Muscle of arm (tissue), 12 donors: ENCODE results near the gene NCBP1. TPM values are rescaled to one million over a fixed set of nuclear protein-coding genes. Genes with fewer than 3 reads are reported as not detected.
"Not testable (repeated sequence)": the region's sequence is repeated elsewhere in the genome, so short reads cannot be mapped to it uniquely, and the experiment has no call there.

Experiments used
- DNase-seq: peaks from one replicate; pipeline ENCODE4 v3.0.0-alpha.2; 2013
- polyA plus RNA-seq, 12 donors: library from polyadenylated mRNA; unstranded; fragments of 120-200 nt; gene quantifications; one replicate each; pipeline ENCODE4 v1.2.1, GENCODE V29; 2013; ENCODE audit not compliant: insufficient read length in 12 of 12

NCBP1 gene
- polyA plus RNA-seq, 12 donors: 29.0 to 49.3 (median 41.6) TPM; not detected in 1

DNA sequence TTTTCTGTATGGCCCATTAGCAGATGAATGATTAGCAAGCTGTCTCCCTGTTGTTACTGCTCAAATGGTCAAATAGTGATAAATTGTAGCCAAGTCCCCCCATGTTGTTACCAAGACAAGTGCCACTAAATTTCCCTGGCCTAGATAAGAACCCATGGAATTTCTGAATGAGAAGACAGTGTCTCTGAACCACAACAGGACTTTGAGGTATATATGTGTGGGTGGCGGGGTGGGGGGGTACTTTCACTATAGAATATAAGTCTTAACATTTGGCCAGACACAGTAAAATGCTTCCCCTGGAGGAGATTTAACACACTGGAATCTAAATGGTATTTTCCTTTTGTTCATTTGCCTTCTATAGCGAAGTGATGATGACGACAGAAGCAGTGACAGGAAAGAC, 34.9 kb downstream of the NCBP1 start:
- no peak for DNase-seq

DNA sequence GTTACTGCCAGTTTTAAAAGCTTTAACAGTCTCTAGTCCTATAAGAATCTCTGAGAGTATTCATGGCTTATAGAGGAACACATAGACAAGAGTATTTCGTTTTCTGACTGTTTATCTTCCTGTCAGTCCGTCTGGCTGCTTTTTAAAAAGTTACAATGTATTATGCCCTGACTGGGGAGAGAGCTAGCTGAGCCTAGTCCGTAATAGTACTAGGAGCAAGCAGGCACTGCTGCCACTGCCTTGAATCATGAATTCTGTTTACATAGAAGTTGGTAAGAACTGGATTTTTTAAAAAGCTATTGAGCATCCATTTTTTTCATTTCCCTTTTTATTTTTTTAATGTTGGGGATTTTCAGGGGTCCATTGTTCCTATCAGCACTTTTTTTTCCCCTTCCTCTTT, 37.0 kb downstream of the NCBP1 start:
- DNase-seq: no peak

DNA sequence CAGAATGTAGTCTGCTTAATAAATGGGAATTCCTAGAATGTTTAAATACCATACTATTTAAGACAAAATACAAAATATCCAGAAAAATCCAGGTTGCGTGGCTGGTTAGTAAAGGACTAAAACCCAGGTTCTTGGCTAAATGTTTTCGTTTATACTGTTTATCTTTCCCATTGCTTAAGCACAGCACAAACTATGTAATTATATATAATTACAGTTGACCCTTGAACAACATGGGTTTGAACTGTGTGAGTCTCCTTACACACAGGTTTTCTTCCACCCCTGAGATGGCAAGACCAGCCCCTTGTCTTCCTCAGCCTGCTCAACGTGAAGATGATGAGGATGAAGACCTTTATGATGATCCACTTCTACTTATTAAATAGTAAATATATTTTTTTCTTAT, 38.8 kb downstream of the NCBP1 start:
- DNase-seq: no peak

GRCh38 chr9:97673922-97674321, 40.3 kb downstream of the NCBP1 start:
- DNase-seq: no peak

GRCh38 chr9:97675655-97676054, 42.0 kb downstream of the NCBP1 start:
- DNase-seq: no peak

DNA sequence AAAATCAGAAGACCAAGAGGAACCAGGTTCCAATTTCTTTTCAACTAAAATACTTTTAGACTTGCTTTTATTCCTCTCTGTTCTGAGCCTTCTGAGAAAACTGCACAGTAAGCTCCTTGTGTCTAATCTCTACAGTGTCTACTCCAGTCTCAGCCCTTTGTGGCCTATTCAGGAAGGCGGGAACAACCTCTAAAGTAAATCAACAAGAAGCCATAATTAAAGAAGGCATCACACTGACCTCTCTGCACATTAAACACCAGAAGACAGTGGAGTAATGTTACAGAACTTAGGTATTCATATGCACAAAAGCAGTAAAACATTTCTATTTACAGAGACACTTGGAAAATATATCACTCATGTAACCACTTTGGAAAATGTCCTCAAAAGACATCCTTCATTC, 48.6 kb downstream of the NCBP1 start:
- no peak for DNase-seq

- no peak for DNase-seq
These were observed 55.0 kb downstream of the NCBP1 start for GRCh38 chr9:97688654-97689053.

DNA sequence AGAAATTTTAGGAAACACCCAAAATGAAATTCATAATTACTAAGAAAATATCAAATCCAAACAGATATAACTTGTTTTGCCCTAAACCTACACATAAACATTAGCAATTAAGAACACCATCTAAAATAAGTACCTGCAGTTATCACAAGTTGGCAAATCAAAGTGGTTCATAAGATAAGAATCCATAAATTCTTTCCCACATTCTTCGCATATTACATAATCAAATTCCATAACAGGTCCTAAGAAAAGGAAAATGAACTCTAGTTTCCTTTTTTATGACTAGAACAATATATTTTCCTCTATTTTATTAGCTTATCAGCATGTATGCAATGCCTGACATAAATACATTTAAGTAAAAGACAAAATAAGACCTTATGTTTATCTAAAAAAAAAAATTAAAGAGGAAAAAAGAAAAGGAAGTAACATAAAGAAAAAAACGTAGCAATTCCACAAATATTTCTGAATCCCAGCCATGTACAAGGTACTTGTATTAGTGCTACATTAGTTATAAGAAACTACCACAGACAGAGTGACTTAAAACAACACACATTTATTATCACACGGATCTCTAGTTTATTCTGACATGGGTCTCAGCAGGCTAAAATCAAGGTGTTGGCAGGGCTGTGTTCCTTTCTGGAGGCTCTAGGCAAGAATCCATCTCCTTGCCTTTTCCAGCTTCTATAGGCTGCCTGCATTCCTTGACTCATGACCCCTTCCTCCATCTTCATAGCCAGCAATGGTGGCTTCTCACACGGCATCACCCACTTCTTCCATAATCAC, 56.0 kb downstream of the NCBP1 start:
- no peak for DNase-seq

DNA sequence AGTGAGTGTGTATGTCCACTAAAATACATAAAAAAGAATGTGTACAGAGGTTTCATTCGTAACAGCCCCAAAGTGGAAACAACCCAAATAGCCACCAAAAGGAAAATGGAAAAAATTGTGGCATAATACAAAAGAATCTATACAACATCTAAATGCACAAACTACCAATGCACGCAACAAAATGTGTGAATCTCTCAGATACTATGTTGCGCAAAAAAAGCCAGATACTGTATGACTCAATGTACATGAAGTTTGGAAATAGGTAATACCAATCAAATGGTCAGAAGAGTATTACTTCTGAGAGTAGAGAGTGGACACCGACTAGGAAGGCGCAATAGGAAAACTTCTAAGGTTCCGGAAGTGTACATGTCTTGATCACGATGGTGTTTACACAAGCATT, 61.1 kb downstream of the NCBP1 start:
- DNase-seq: no peak

- no peak for DNase-seq
These were observed 61.8 kb downstream of the NCBP1 start for GRCh38 chr9:97695390-97695789.

DNA sequence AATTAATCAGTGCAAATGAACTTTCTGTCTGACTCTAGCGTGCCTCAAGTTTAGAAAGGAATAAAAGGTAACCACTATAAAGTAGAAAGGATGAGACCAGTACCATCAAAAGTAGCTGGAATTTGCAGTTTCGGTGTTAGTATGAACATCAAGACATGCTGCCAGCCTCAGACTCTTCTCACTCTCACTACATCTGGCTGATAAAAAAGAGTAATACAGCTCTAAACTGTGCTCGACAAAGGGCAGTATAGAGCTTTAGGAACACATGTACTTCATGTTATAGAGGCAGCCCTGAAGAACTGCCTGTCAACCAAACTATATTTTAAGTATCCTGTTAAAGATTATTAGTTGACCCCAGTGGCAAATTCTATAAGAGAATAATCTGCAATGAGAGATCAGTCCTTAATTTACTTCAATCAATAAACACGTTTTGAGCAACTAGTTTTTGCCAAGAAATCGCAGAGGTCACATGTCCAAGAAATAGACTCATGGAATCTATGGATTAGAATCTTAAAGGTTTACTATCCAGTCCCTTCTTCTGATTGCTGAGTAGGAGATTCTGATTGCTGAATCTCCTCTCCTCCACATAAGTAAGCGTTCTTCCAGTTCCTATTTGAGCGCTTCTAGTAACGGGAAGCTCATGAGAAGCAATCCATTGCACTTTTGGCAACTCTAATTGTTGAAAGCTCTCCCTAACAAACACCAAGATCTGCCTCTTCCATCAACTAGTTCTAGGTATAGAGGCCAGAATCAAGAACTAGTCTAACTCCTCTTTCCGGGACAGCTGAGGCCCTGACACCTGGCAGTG, 62.6 kb downstream of the NCBP1 start:
- DNase-seq: peak; percentile 1

DNA sequence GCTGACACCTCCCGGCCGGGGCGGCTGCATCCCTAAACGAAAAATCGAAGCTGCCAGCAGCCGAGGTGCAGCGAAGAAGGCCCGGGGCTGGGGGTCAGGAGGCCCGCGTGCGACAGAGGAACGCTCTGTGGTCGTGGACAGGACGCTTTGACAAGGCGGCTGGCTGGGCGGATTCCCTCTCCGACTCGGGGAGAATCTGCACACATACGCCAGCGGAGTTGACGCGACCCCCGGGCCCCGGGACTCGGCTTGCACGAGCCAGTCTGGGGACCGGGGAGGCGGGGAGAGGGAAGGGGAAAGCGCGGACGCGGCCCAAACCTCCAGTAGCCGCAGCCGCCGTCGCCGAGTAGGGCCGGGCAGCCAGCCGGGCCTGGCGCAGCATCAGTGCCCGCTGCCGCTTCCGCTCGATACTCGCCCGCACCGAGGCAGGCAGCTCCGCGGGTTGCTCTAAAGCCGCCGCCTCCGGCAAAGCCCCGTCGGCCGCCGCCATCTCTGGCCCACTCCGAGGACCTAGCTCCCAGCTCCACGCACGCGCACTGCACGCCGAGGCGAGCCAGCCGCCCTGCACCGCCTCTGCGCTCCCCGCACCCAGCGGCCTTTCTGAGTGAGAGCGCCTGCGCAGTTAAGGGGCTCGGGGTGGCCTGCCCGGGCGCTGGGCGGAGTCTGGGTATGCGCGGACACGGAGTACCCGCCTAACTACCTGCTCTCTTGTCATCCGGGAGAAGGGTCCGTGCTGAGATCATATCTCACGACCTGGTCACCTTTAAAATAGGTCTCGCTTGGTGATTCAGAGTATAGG, 63.4 kb downstream of the NCBP1 start, which contains the start of gene XPA:
TSS of gene XPA (minus strand) at position 538 of the 799 bp plus-strand sequence. CDS start at position 490, 48 bp downstream.
- DNase-seq: peak; percentile 96

DNA sequence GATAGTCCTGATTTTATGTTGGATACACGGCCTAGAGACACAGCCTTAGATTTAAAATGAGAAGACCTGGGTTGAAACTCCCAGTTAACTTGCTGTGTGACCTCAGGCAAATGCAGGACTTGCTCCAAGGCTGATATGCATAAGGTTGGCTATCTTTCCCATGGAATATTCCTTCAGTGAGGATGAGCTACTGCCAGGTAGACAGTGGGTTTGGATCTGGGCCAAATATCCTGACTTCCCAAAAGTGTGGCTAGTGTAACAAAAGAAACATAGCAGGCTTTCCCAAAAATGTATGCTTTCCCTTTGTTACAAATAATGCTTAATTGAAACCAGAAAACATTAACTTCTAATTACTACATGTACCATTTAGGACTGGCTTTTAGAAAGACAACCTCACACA, 64.2 kb downstream of the NCBP1 start:
- peak; percentile 6 for DNase-seq

DNA sequence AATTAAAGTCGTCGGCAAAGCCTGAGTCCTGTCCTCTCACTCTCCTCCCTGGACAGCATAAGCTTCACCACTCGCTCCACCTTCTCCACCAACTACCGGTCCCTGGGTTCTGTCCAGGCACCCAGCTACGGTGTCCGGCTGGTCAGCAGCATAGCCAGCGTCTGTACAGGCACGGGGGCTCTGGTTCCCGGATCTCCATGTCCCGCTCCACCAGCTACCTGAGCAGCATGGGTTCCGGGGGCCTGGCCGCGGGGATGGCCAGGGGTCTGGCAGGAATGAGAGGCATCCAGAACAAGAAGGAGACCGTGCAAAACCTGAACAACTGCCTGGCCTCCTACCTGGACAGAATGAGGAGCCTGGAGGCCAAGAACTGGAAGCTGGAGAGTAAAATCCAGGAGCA, 65.2 kb downstream of the NCBP1 start:
- no peak for DNase-seq

DNA sequence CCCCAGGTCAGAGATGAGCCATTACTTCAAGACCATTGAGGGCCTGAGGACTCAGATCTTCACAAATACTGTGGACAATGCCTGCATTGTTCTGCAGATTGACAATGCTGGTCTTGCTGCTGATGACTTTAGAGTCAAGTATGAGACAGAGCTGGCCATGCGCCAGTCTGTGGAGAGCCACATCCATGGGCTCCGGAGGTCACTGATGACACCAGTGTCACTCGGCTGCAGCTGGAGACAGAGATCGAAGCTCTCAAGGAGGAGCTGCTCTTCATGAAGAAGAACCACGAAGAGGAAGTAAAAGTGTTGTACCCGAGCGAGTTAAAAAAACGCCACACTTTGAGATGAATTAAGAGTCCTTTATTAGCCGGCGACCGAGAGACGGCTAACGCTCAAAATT, 65.7 kb downstream of the NCBP1 start:
- DNase-seq: not testable (repeated sequence)

DNA sequence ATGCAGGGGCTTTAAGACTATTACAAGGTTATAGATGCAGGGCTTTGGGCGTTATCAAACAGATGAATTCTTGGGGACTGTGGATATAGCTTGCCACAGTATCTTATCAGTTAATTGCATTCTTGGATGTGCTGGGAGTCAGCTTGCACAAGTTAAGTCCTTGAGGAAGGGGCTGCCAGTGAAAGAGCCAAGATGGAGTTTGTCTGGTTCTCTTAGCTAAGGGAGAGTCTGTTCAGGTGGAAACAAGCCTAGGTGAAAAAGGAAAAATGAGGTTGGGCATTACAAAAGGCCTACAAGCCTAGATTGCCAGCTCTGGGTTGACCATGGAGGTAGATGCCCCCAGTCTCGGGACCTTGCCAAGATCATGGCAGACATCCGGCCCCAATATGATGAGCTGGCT, 66.2 kb downstream of the NCBP1 start:
- DNase-seq: not testable (repeated sequence)

- DNase-seq: no peak
These were observed 70.1 kb downstream of the NCBP1 start for GRCh38 chr9:97703437-97704344.

GRCh38 chr9:97704345-97704677, 70.7 kb downstream of the NCBP1 start:
- DNase-seq: no peak

DNA sequence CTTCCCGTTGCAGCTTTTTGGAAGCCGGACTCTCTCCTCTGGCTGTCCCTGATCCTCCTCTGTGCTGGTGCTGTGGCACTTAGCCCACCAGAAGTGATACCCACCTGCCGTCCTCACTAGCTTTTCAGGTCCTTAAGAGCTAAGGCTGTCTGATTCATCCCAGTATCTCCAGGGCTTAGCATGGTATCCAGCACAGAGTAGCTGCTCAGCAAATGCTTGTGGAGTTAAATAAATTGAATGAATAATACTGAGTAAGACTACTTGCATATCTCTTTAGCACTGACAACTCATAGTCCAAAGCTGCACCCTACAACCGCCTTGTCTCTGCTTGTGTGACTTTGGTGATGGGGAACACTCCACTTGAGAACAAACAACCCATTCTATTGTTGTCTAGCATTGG, 71.2 kb downstream of the NCBP1 start:
- DNase-seq: no peak

DNA sequence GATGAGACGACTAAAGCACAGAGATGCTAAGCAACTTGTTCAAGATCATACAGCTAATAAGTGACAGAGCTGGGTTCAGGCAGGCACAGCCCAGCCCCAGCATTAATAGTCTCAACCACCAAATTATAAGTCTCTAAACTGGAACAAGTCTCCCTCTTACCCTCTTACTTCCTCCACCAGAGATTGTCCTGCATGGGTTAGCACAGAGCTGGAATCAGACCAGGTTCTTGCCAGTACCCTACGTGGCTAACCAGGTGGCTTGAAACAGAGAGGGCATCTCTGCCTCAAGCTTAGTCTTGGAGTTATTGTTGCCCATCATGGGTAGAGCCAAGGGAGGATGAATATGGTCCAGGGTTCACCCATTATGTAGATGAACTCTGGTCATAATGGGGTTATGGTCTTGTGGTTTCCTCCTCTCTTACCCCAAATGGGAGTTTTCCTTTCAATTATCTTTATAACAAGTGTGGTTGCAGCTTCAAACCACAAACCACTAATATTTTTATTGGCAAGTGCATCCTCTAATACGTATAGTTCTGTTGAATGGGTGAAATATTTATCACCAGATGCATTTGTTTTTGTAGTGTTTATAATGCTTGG, 71.8 kb downstream of the NCBP1 start:
- no peak for DNase-seq

DNA sequence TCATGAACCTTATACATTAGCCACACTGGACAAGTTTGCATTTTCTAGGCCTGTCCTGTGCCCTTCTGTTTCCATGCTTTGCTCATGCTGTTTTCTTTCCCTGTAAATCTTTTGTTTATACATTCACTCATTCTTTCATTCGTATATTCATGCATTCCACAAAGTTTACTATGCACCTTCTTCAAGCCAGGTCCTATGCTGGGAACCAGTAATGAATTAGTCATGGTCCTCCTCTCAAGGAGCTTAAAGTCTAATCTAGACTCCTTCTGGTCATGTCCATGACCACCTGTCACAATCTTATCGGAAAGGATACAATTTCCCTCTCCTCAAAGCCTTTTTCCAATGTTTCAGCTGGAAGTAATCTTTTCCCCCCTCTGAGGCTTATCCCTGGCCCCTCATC, 72.6 kb downstream of the NCBP1 start:
- no peak for DNase-seq
